Heart left ventricle (tissue), 16 donors: ENCODE data around the gene EPX. TPM values are rescaled to one million over a fixed set of nuclear protein-coding genes. Genes with fewer than 3 reads are reported as not detected.

Experiments
- ATAC-seq, 4 donors: fragments of 200-7000 bp; cut with Tn5 transposase; one replicate each; pipeline ENCODE4 v1.9.1; 2020 to 2022; ENCODE audit warnings: moderate library complexity in 4 of 4, mild to moderate bottlenecking in 3 of 4, moderate number of reproducible peaks in 1 of 4
- DNase-seq, 5 donors: peaks; one replicate each; pipeline ENCODE4 v3.0.0-alpha.2; 2020
- H3K27ac ChIP-seq, 12 donors: fragments of 200-600 bp; sonication (generic) in 4 of 12; one replicate each; pipeline versions ENCODE4 v1.5.0 to v1.8.0; 2016 to 2022; ENCODE audit warnings: mild to moderate bottlenecking in 2 of 12
- H3K27me3 ChIP-seq, 9 donors: fragments of 200-600 bp; sonication (generic) in 2 of 9; one replicate each; pipeline versions ENCODE4 v1.5.1 to v1.8.0; 2016 to 2022; ENCODE audit warnings: mild to moderate bottlenecking in 3 of 9
- H3K36me3 ChIP-seq, 9 donors: fragments of 200-600 bp; sonication (generic) in 2 of 9; one replicate each; pipeline versions ENCODE4 v1.5.0 to v1.8.0; 2018 to 2022; ENCODE audit warnings: mild to moderate bottlenecking in 2 of 9
- H3K4me1 ChIP-seq, 12 donors: fragments of 200-600 bp; sonication (generic) in 4 of 12; one replicate each; pipeline versions ENCODE4 v1.5.0 to v1.8.0; 2016 to 2022; ENCODE audit warnings: mild to moderate bottlenecking in 3 of 12
- H3K4me3 ChIP-seq, 12 donors: fragments of 200-600 bp; sonication (generic) in 4 of 12; one replicate each; pipeline versions ENCODE4 v1.5.0 to v1.8.0; 2017 to 2022; ENCODE audit warnings: mild to moderate bottlenecking in 9 of 12, moderate library complexity in 4 of 12
- H3K9me3 ChIP-seq, 12 donors: fragments of 200-600 bp; sonication (generic) in 4 of 12; one replicate each; pipeline versions ENCODE4 v1.5.0 to v1.8.0; 2016 to 2022; ENCODE audit warnings: mild to moderate bottlenecking in 1 of 12
- POLR2A ChIP-seq, 2 donors: fragments of 450-650 bp; IDR thresholded peaks; one replicate each; pipeline ENCODE4 v1.6.1; 2017; ENCODE audit warnings: antibody characterized with exemption in 2 of 2, mild to moderate bottlenecking in 2 of 2, moderate library complexity in 2 of 2
- WGBS, 4 donors: extraction: QIAGEN DNeasy Blood & Tissue Kit in 2 of 4; methylation state at CpG; one replicate each; pipeline versions ENCODE4 v1.1.5 to v1.1.7; 2013 to 2018; 5-methylcytosine and 5-hydroxymethylcytosine counted together
- intact Hi-C, 10 donors: fragments of 100-400 bp; cut with DNase I; formaldehyde crosslinking; loops; one replicate each; pipeline versions ENCODE4 v1.11.1 to v1.14.2; 2022
- polyA plus RNA-seq, 2 donors: library from polyadenylated mRNA; stranded (reverse); fragments of 200-250 nt; gene quantifications; one replicate each; pipeline ENCODE4 v1.2.3, GENCODE V29; 2013
- total RNA-seq, 9 donors: library from RNA; depleted of rRNA in 2 of 9; stranded (reverse); fragments of >200 nt in 2 of 9; fragmentation: NEBNext Ultra II Directional in 3 of 9; extraction: Animal tissue kit (Norgen Biotek cat#: 25700) in 3 of 9; gene quantifications; one replicate each; pipeline versions ENCODE4 v1.1.0 to v1.2.4, GENCODE V29; 2016 to 2023
- TF ChIP-seq, protein P1 (sequence below), 12 donors: fragments of 200-600 bp; sonication (generic) in 4 of 12; IDR thresholded peaks; one replicate each; pipeline versions ENCODE4 v1.5.0 to v1.8.0; 2018 to 2022; ENCODE audit warnings: antibody characterized with exemption in 12 of 12, mild to moderate bottlenecking in 5 of 12
- donor health status: ischemic (EF 13 %, LVEDD 7.1; RV severe dilation, severe dysfunction).
- donor health status: healthy with polysubstance abuse.
- donor health status: DM: no; HTN: yes; CAD: no.
- donor health status: DM: no; HTN: no; CAD: no.
- donor health status: ischemic (EF 25% LVEDD 6.9; RV normal size, moderate dysfunction).
- donor health status: ischemic (EF 25% LVEDD 5.7; RV mildly dilated, moderate dysfunction).
- donor health status: healthy.
- donor health status: DM: yes; HTN: yes; CAD: no.
- donor health status: ischemic (EF 35%, LVEDD 5.7; RV mildly dilated, moderate dysfunction).
- donor health status: nonischemic (EF 11% LVEDD 7.7; RV severe dilation, severe dysfunction).
- donor health status: DM: yes; HTN: yes; CAD: no.
- donor health status: PGD.
- donor health status: ischemic (EF 29% LVEDD 5.4; RV normal size, mild dysfunction).
- donor health status: nonischemic (EF 23%, LVEDD 6.1; RV moderate dilation, normal function).

EPX gene
- total and polyA plus RNA-seq, 11 donors, result not detected

- Histone ChIP-seq H3K27me3 (peaks cover 0 to 11% (median 0%) of the 10 kb centered on the region in 9 donors), H3K9me3 (no peaks in the 10 kb centered on the region), H3K4me3 (no peak overlapping the region), H3K4me1 (peaks cover 0 to 9% (median 5%) of the 10 kb centered on the region in 12 donors), H3K36me3 (no peaks in the 10 kb centered on the region), H3K27ac (no peak overlapping the region)
- intact Hi-C loops, result no loop called here
- no peak for DNase-seq
- WGBS, 4 donors, result 39 to 45% (median 41%) methylated on average over 1 of the region's 1 CpG
- TF ChIP-seq, protein P1, sequence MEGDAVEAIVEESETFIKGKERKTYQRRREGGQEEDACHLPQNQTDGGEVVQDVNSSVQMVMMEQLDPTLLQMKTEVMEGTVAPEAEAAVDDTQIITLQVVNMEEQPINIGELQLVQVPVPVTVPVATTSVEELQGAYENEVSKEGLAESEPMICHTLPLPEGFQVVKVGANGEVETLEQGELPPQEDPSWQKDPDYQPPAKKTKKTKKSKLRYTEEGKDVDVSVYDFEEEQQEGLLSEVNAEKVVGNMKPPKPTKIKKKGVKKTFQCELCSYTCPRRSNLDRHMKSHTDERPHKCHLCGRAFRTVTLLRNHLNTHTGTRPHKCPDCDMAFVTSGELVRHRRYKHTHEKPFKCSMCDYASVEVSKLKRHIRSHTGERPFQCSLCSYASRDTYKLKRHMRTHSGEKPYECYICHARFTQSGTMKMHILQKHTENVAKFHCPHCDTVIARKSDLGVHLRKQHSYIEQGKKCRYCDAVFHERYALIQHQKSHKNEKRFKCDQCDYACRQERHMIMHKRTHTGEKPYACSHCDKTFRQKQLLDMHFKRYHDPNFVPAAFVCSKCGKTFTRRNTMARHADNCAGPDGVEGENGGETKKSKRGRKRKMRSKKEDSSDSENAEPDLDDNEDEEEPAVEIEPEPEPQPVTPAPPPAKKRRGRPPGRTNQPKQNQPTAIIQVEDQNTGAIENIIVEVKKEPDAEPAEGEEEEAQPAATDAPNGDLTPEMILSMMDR (IDR thresholded peaks at IDR 0.05), result no peak
- no peak for TF ChIP-seq POLR2A (IDR thresholded peaks at IDR 0.05)
- ATAC-seq, result no peak
Observed at GRCh38 chr17:58224315-58224714, 31.8 kb downstream of the EPX start.

GRCh38 chr17:58227733-58228132 is 35.2 kb downstream of the EPX start:
- H3K4me1 ChIP-seq, result peaks cover 0 to 11% (median 0%) of the 10 kb centered on the region in 12 donors
- ATAC-seq, result peak in 1 of 4 donors; percentile 24
- 75 to 86% (median 80%) methylated on average over 3 of the region's 3 CpGs for WGBS, 4 donors
- no peak overlapping the region for H3K27ac ChIP-seq
- H3K4me3 ChIP-seq, result no peak overlapping the region
- TF ChIP-seq, protein P1 (IDR thresholded peaks at IDR 0.05), result no peak
- TF ChIP-seq POLR2A (IDR thresholded peaks at IDR 0.05), result no peak
- DNase-seq, result no peak
- H3K27me3 ChIP-seq, result peaks cover 0 to 27% (median 0%) of the 10 kb centered on the region in 9 donors
- intact Hi-C loops, result no loop called here
- no peaks in the 10 kb centered on the region for H3K9me3 ChIP-seq
- no peaks in the 10 kb centered on the region for H3K36me3 ChIP-seq

DNA sequence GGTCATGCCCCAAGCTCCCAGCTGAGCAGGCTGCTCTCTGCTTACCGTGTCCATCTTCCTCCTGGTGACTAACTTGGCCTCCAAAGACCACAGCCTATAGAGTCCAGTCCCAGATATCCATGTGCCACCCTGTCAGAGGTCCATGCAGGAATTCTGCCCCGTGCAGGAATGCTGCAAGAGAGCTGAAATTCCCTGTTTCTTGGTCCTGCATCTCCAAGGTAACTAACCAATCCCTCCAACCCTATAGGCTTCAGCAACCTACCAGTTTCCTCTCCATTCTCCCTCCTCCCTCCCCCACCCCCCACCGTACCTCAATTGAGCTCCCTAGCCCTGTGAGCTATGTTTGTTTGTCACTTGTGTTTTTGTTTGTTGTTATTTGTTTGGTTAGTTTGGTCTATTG is 36.2 kb downstream of the EPX start:
- H3K27me3 ChIP-seq, result peaks cover 0 to 30% (median 0%) of the 10 kb centered on the region in 9 donors
- no peaks in the 10 kb centered on the region for H3K36me3 ChIP-seq
- H3K4me1 ChIP-seq, result peaks cover 0 to 18% (median 0%) of the 10 kb centered on the region in 12 donors
- intact Hi-C loops, result no loop called here
- no peak overlapping the region for H3K27ac ChIP-seq
- H3K4me3 ChIP-seq, result no peak overlapping the region
- 33 to 54% (median 42%) methylated on average over 3 of the region's 3 CpGs for WGBS, 4 donors
- DNase-seq, result no peak
- TF ChIP-seq POLR2A (IDR thresholded peaks at IDR 0.05), result no peak
- TF ChIP-seq, protein P1 (IDR thresholded peaks at IDR 0.05), result no peak
- no peaks in the 10 kb centered on the region for H3K9me3 ChIP-seq
- no peak for ATAC-seq

- WGBS, 4 donors, result 43 to 63% (median 52%) methylated on average over 1 of the region's 1 CpG
- Histone ChIP-seq H3K9me3 (no peaks in the 10 kb centered on the region), H3K4me1 (peaks cover 0 to 18% (median 0%) of the 10 kb centered on the region in 12 donors), H3K4me3 (no peak overlapping the region), H3K27ac (no peak overlapping the region), H3K27me3 (peaks cover 0 to 32% (median 0%) of the 10 kb centered on the region in 9 donors), H3K36me3 (no peaks in the 10 kb centered on the region)
- DNase-seq (no peak), ATAC-seq (no peak)
- TF ChIP-seq POLR2A (IDR thresholded peaks at IDR 0.05), result no peak
- TF ChIP-seq, protein P1 (IDR thresholded peaks at IDR 0.05), result no peak
- intact Hi-C loops, result no loop called here
Observed at GRCh38 chr17:58229384-58229783, 36.9 kb downstream of the EPX start.
